Liver (tissue), 9 donors: ENCODE measurements around the gene SERHL2. TPM values are rescaled to one million over a fixed set of nuclear protein-coding genes. Genes with fewer than 3 reads are reported as not detected.

Experiments used
- DNase-seq: peaks from one replicate; pipeline ENCODE4 v3.0.0-alpha.2; 2017; ENCODE audit warnings: low spot score
- H3K27ac ChIP-seq, 2 donors: one replicate each; pipeline ENCODE4 v1.7.0; 2013; ENCODE audit warnings: inconsistent platforms in 2 of 2, low read length in 2 of 2, control low read depth in 1 of 2, low read depth in 1 of 2, mild to moderate bottlenecking in 1 of 2
- H3K27me3 ChIP-seq, 4 donors: one replicate each; pipeline versions ENCODE4 v1.6.1 to v1.7.0; 2013; ENCODE audit warnings: low read length in 3 of 4, inconsistent platforms in 1 of 4, mild to moderate bottlenecking in 1 of 4, moderate library complexity in 1 of 4; ENCODE audit not compliant: control insufficient read depth in 4 of 4, insufficient read depth in 4 of 4
- H3K36me3 ChIP-seq, 4 donors: one replicate each; pipeline versions ENCODE4 v1.6.1 to v1.7.0; 2013; ENCODE audit warnings: low read length in 3 of 4, mild to moderate bottlenecking in 3 of 4, low read depth in 1 of 4, moderate library complexity in 1 of 4; ENCODE audit not compliant: control insufficient read depth in 4 of 4, insufficient read depth in 3 of 4
- H3K4me1 ChIP-seq, 4 donors: one replicate each; pipeline versions ENCODE4 v1.6.1 to v1.7.0; 2013; ENCODE audit warnings: low read length in 3 of 4, mild to moderate bottlenecking in 3 of 4, moderate library complexity in 1 of 4; ENCODE audit not compliant: control insufficient read depth in 4 of 4, insufficient read depth in 4 of 4
- H3K4me3 ChIP-seq, 3 donors: one replicate each; pipeline versions ENCODE4 v1.6.1 to v1.7.0; 2013; ENCODE audit warnings: low read length in 3 of 3, control low read depth in 1 of 3, low read depth in 1 of 3, mild to moderate bottlenecking in 1 of 3
- H3K9ac ChIP-seq, 2 donors: one replicate each; pipeline ENCODE4 v1.7.0; 2013; ENCODE audit warnings: low read length in 2 of 2, mild to moderate bottlenecking in 2 of 2, moderate library complexity in 2 of 2, control low read depth in 1 of 2, low read depth in 1 of 2
- H3K9me3 ChIP-seq, 4 donors: one replicate each; pipeline versions ENCODE4 v1.6.1 to v1.7.0; 2013; ENCODE audit warnings: low read length in 3 of 4; ENCODE audit not compliant: control insufficient read depth in 4 of 4
- ATF3 ChIP-seq: IDR thresholded peaks from 2 replicates; pipeline ENCODE4 v1.6.1; 2016; ENCODE audit warnings: antibody characterized with exemption
- CTCF ChIP-seq: fragments of 150-350 bp; IDR thresholded peaks from 2 replicates; pipeline ENCODE4 v1.5.1; 2017; ENCODE audit warnings: improper control_type of control experiment, low read depth, low read length; ENCODE audit not compliant: missing input control
- EGR1 ChIP-seq, 2 donors: IDR thresholded peaks; 2 replicates each; pipeline ENCODE4 v1.6.1; 2016 to 2018; ENCODE audit warnings: antibody characterized with exemption in 2 of 2, low read depth in 2 of 2
- FOXA1 ChIP-seq: IDR thresholded peaks from 2 replicates; pipeline ENCODE4 v1.6.1; 2016; ENCODE audit warnings: antibody characterized with exemption
- FOXA2 ChIP-seq: IDR thresholded peaks from 2 replicates; pipeline ENCODE4 v1.6.1; 2016; ENCODE audit warnings: antibody characterized with exemption
- GABPA ChIP-seq, 2 donors: IDR thresholded peaks in 1 of 2; conservative IDR thresholded peaks in 1 of 2; 2 replicates each; pipeline ENCODE4 v1.6.1; 2016; ENCODE audit warnings: antibody characterized with exemption in 2 of 2, mild to moderate bottlenecking in 1 of 2, moderate library complexity in 1 of 2
- HNF4A ChIP-seq, 2 donors: conservative IDR thresholded peaks; 2 replicates each; pipeline ENCODE4 v1.6.1; 2016; ENCODE audit warnings: antibody characterized with exemption in 2 of 2, mild to moderate bottlenecking in 2 of 2
- HNF4G ChIP-seq: IDR thresholded peaks from 2 replicates; pipeline ENCODE4 v1.6.1; 2016; ENCODE audit warnings: antibody characterized with exemption
- JUND ChIP-seq, 2 donors: IDR thresholded peaks; 2 replicates each; pipeline ENCODE4 v1.6.1; 2016; ENCODE audit warnings: antibody characterized with exemption in 2 of 2
- MAX ChIP-seq: IDR thresholded peaks from 2 replicates; pipeline ENCODE4 v1.6.1; 2016; ENCODE audit warnings: antibody characterized with exemption
- NR2F2 ChIP-seq: IDR thresholded peaks from 2 replicates; pipeline ENCODE4 v1.6.1; 2016; ENCODE audit warnings: antibody characterized with exemption
- RAD21 ChIP-seq, 2 donors: IDR thresholded peaks; 2 replicates each; pipeline ENCODE4 v1.6.1; 2016; ENCODE audit warnings: antibody characterized with exemption in 2 of 2, mild to moderate bottlenecking in 2 of 2
- REST ChIP-seq: IDR thresholded peaks from 2 replicates; pipeline ENCODE4 v1.6.1; 2016; ENCODE audit warnings: antibody characterized with exemption, mild to moderate bottlenecking
- RXRA ChIP-seq, 2 donors: IDR thresholded peaks; 2 replicates each; pipeline ENCODE4 v1.6.1; 2017 to 2018; ENCODE audit warnings: antibody characterized with exemption in 2 of 2, mild to moderate bottlenecking in 1 of 2
- SP1 ChIP-seq: IDR thresholded peaks from 2 replicates; pipeline ENCODE4 v1.6.1; 2018; ENCODE audit warnings: antibody characterized with exemption, mild to moderate bottlenecking
- TAF1 ChIP-seq: conservative IDR thresholded peaks from 2 replicates; pipeline ENCODE4 v1.6.1; 2016; ENCODE audit warnings: antibody characterized with exemption, mild to moderate bottlenecking
- YY1 ChIP-seq: IDR thresholded peaks from 2 replicates; pipeline ENCODE4 v1.6.1; 2016; ENCODE audit warnings: antibody characterized with exemption, mild to moderate bottlenecking
- ZBTB33 ChIP-seq: IDR thresholded peaks from 2 replicates; pipeline ENCODE4 v1.6.1; 2016; ENCODE audit warnings: antibody characterized with exemption
- WGBS: extraction: QIAGEN DNeasy Blood & Tissue Kit; methylation state at CpG from one replicate; pipeline ENCODE4 v1.1.7; 2013; 5-methylcytosine and 5-hydroxymethylcytosine counted together
- polyA plus RNA-seq, 2 donors: library from polyadenylated mRNA; stranded (reverse) in 1 of 2; unstranded in 1 of 2; fragments of 200-250 nt in 1 of 2; fragments of >200 nt in 1 of 2; fragmentation: Nextera tagmentation in 1 of 2; extraction: Ambion mirVana in 1 of 2; gene quantifications; one replicate each; pipeline versions ENCODE4 v1.2.1 to v1.2.3, GENCODE V29; 2013 to 2015
- total RNA-seq, 2 donors: library from RNA; depleted of rRNA; stranded (reverse); fragments of >200 nt; gene quantifications; one replicate each; pipeline ENCODE4 v1.2.3, GENCODE V29; 2014
- donor health status: healthy.
- donor health status: healthy.
- donor health status: healthy.
- donor health status: healthy.
- donor health status: healthy.

Gene SERHL2
- total and polyA plus RNA-seq, 4 donors = 0.51 to 1.6 (median 0.69) TPM

- Histone ChIP-seq H3K27me3 (no peaks in the 10 kb centered on the region), H3K9me3 (no peaks in the 10 kb centered on the region), H3K9ac (no peak overlapping the region), H3K36me3 (peaks cover 13 to 45% (median 33%) of the 10 kb centered on the region in 4 donors), H3K4me3 (no peak overlapping the region), H3K27ac (no peak overlapping the region), H3K4me1 (peaks cover 0 to 19% (median 5%) of the 10 kb centered on the region in 4 donors)
- no peak for DNase-seq
- WGBS = 61% methylated on average over 6 of the region's 6 CpGs
- TF ChIP-seq FOXA2 (no peak), RXRA (IDR thresholded peaks at IDR 0.05) (peak; percentile 64 to 69), HNF4A (conservative IDR thresholded peaks at IDR 0.05) (peak; percentile 78 to 91), CTCF (no peak), ATF3 (no peak), RAD21 (IDR thresholded peaks at IDR 0.05) (peak in 1 of 2 donors; percentile 22), GABPA (IDR thresholded peaks at IDR 0.05 in 1 of 2, conservative IDR thresholded peaks at IDR 0.05 in 1 of 2) (peak in 1 of 2 donors; percentile 39), MAX (peak; percentile 78), REST (peak; percentile 13), YY1 (no peak), FOXA1 (no peak), NR2F2 (no peak), JUND (IDR thresholded peaks at IDR 0.05) (no peak), SP1 (peak; percentile 56), ZBTB33 (no peak), TAF1 (no peak), EGR1 (IDR thresholded peaks at IDR 0.05; ENCODE audit: low read depth in 2 of 2) (no peak), HNF4G (peak; percentile 25)
Observed at GRCh38 chr22:42601879-42602465, 48.2 kb downstream of the SERHL2 start.
